ENCODE results near the gene GSTM5.
"Not testable (repeated sequence)": the region's sequence is repeated elsewhere in the genome, so short reads cannot be mapped to it uniquely, and the experiment has no call there.

GRCh38 chr1:109695138-109695537, 16.9 kb upstream of the GSTM5 start:
- not testable (repeated sequence) for TF ChIP-seq BCL6, CTCF (CRISPR knock-in tag; IDR thresholded peaks at IDR 0.05)

Measured in HepG2 (cell line).